K562 (cell line): Measurements from ENCODE around the gene SNAPC3. TPM values are rescaled to one million over a fixed set of nuclear protein-coding genes. Genes with fewer than 3 reads are reported as not detected.

ENCODE experiments used
- CCNT2 ChIP-seq: IDR thresholded peaks from 2 replicates; pipeline ENCODE4 v1.6.1; 2011; ENCODE audit warnings: borderline replicate concordance, low read depth, mild to moderate bottlenecking, moderate library complexity, mixed read lengths, low read length; ENCODE audit not compliant: insufficient read length; ENCODE audit errors: extremely low read depth
- DACH1 ChIP-seq: fragments of 450-650 bp; IDR thresholded peaks from 2 replicates; pipeline ENCODE4 v1.6.1; 2018; ENCODE audit not compliant: partially characterized antibody
- MGA ChIP-seq: fragments of 450-650 bp; IDR thresholded peaks from 2 replicates; pipeline ENCODE4 v1.6.1; 2016; ENCODE audit warnings: mild to moderate bottlenecking, moderate library complexity
- MNT ChIP-seq, 2 experiments: fragments of 450-650 bp; conservative IDR thresholded peaks; 2 replicates each; pipeline ENCODE4 v1.6.1; 2017; ENCODE audit warnings: mild to moderate bottlenecking in 2 of 2, moderate library complexity in 2 of 2
- MYBL2 ChIP-seq, 2 experiments: fragments of 450-650 bp in 1 of 2; sonication (generic) in 1 of 2; formaldehyde crosslinking in 1 of 2; IDR thresholded peaks; 2 replicates each; pipeline versions ENCODE4 v1.6.1 to v1.8.1; 2017 to 2022; ENCODE audit warnings: borderline replicate concordance in 1 of 2, inconsistent platforms in 1 of 2, low read depth in 1 of 2, mild to moderate bottlenecking in 1 of 2, missing genetic modification reagents in 1 of 2, moderate library complexity in 1 of 2
- NCOA2 ChIP-seq, 2 experiments: fragments of 450-650 bp; IDR thresholded peaks; 2 replicates each; pipeline ENCODE4 v1.6.1; 2018; ENCODE audit warnings: mild to moderate bottlenecking in 2 of 2, moderate library complexity in 1 of 2; ENCODE audit not compliant: partially characterized antibody in 2 of 2
- POLR3G ChIP-seq: IDR thresholded peaks from 2 replicates; pipeline ENCODE4 v1.6.1; 2011; ENCODE audit not compliant: insufficient read length, insufficient replicate concordance; ENCODE audit errors: extremely low read depth
- STAT5A ChIP-seq: IDR thresholded peaks from 2 replicates; pipeline ENCODE4 v1.6.1; 2012; ENCODE audit warnings: low read length, inconsistent platforms, borderline replicate concordance
- THRA ChIP-seq: fragments of 450-650 bp; IDR thresholded peaks from 2 replicates; pipeline ENCODE4 v1.6.1; 2017; ENCODE audit warnings: mild to moderate bottlenecking, moderate library complexity
- ZNF311 ChIP-seq: fragments of 250-450 bp; sonication (Bioruptor Pico); IDR thresholded peaks from 2 replicates; pipeline ENCODE4 v1.4.0; 2020; ENCODE audit warnings: mild to moderate bottlenecking, moderate library complexity
- ZNF589 ChIP-seq: fragments of 200-800 bp; sonication (Bioruptor generic); IDR thresholded peaks from 2 replicates; pipeline ENCODE4 v1.6.1; 2016; ENCODE audit warnings: low read depth, missing genetic modification characterization, missing compliant biosample characterization
- polyA plus RNA-seq, 8 experiments: library from polyadenylated mRNA; depleted of rRNA in 4 of 8; stranded (reverse) in 5 of 8; unstranded in 3 of 8; fragments of >200 nt; fragmentation: Nextera tagmentation in 2 of 8; fragmentation: Illumina TruSeq in 1 of 8; extraction: Ambion mirVana in 2 of 8; extraction: Trizol in 1 of 8; gene quantifications; 2 replicates each; pipeline versions ENCODE4 v1.2.1 to v1.2.3, GENCODE V29; 2011 to 2014; ENCODE audit warnings: inconsistent platforms in 1 of 8, missing spikeins in 1 of 8
- total RNA-seq, 7 experiments: library from RNA; depleted of rRNA in 6 of 7; stranded (reverse); fragments of >200 nt in 6 of 7; fragmentation: Illumina TruSeq in 2 of 7; extraction: Trizol in 2 of 7; gene quantifications; 2 replicates each; pipeline versions ENCODE4 v1.2.1 to v1.2.3, GENCODE V29; 2011 to 2021; ENCODE audit warnings: low replicate concordance in 1 of 7

Gene SNAPC3
- total and polyA plus RNA-seq, 9 of the 15 experiments (the other 6 are each of a cell fraction or from before 2014, with no cell fraction given), result 2.3 to 38.9 (median 19.8) TPM

- peak; percentile 74 for TF ChIP-seq MGA
- TF ChIP-seq ZNF589 (CRISPR knock-in tag), result 0 out of 2 replicates have a peak, but pooled peaks have one; percentile 2
- TF ChIP-seq THRA, result no peak
- no peak for TF ChIP-seq DACH1
- no peak for TF ChIP-seq NCOA2 (IDR thresholded peaks at IDR 0.05; ENCODE audit: partially characterized antibody in 2 of 2)
- TF ChIP-seq POLR3G, result no peak
- TF ChIP-seq ZNF311 (CRISPR knock-in tag), result no peak
- no peak; the same call in 1 of the 2 replicates for TF ChIP-seq STAT5A
- peak; percentile 70 to 80 for TF ChIP-seq MNT (conservative IDR thresholded peaks at IDR 0.05)
- no peak; the same call in 1 of the 2 replicates for TF ChIP-seq MYBL2 (IDR thresholded peaks at IDR 0.05; ENCODE audit: low read depth)
- TF ChIP-seq MYBL2 (CRISPR knock-in tag; IDR thresholded peaks at IDR 0.05; ENCODE audit: borderline replicate concordance), result no peak
- peak; percentile 73 for TF ChIP-seq CCNT2
Observed at GRCh38 chr9:15510789-15511575, 88.3 kb downstream of the SNAPC3 start, which contains the start of gene PSIP1 (continued).
